Superior temporal gyrus (tissue), 1 donor: ENCODE measurements around the gene BBOX1.
"Not testable (repeated sequence)": the region's sequence is repeated elsewhere in the genome, so short reads cannot be mapped to it uniquely, and the experiment has no call there.

ENCODE experiments used
- DNase-seq: peaks from one replicate; pipeline ENCODE4 v3.0.0-alpha.2; 2016; ENCODE audit errors: extremely low spot score

Gene BBOX1

GRCh38 chr11:27124514-27125264, 84.1 kb downstream of the BBOX1 start:
- no peak for DNase-seq

GRCh38 chr11:27129686-27130085, 89.1 kb downstream of the BBOX1 start:
- no peak for DNase-seq

- no peak for DNase-seq
Measured at GRCh38 chr11:27130806-27131205, 90.2 kb downstream of the BBOX1 start.

DNA sequence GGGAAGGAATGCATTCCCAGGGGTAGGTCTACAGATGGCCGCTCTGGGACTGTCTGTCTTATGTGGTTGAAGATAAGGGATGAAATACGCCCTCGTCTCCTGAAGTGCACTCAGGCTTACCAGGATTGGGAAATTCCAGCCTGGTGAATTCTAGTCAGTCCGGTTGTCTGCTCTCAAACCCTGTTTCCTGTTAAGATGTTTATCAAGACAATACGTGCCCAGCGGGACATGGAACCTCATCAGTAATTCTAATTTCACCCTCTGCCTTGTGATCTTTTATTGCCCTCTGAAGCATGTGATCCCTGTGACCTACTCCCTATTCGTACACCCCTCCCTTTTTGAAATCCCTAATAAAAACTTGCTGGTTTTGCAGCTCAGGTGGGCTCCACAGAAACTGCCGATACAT, 95.3 kb downstream of the BBOX1 start:
- not testable (repeated sequence) for DNase-seq

DNA sequence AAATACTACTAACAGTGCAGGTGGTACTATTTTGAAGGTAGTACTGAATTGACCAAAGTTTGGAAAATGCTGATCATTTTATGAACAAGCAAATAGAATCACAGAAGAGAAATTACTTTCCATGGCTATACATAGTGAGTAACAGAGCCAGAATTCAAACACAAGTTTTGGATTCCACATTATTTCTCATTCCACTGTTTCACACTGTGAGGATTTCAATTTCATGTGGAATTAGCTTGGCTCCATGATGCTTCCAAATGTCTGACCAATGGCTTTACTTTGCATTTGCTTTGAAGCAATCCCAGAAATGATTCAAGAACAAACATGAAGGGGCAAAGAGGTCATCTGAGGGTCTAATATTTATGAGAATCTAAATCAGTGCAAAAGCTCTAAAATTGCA, 98.1 kb downstream of the BBOX1 start:
- DNase-seq, result no peak

DNA sequence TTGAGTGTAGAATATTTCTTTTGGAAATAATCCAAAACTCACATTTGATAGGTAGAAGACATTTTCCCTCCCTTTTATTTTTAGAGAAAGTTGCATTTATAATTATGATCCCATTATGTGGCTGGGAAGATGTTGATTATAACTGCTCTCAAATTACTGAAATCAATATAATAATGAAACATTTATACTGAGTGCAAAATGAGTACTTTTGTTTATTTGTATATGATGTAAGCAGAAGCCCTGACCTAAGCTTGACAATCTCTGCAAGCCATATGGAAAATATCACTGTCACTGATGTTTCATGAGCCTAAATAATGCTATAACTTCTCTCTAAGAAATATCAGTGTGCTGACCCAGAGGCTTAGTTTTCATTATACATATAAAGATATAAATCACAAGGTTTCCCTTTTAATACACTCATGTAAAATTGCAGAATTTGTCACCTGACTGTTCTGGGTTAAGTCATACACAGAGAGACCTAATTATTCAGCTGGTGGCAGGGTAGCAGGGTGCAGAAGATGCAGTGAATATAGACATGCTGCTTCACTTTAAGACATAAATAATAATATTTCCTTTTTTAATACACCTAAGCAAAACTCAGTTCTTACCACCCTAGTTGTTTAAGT, 99.2 kb downstream of the BBOX1 start:
- DNase-seq, result no peak

DNA sequence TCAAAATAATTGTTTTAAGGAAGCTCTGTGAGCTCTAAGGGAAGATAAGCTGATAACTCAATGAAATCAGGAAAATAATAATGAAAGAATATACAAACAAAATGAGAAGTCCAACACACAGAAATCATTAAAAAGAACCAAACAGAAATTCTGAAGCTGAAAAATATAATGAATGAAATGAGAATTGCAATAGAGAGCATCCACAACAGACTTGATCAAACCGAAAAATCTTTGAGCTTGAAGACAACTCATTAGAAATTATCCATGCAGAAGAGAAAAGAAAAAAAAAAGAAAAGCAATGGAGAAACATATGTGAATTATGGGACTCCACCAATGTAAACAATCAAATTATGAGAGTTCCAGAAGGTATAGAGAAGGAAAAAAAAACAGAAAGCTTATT, 101.0 kb downstream of the BBOX1 start:
- DNase-seq, result no peak

- no peak for DNase-seq
Measured at GRCh38 chr11:27147916-27148315, 107.3 kb downstream of the BBOX1 start.

DNA sequence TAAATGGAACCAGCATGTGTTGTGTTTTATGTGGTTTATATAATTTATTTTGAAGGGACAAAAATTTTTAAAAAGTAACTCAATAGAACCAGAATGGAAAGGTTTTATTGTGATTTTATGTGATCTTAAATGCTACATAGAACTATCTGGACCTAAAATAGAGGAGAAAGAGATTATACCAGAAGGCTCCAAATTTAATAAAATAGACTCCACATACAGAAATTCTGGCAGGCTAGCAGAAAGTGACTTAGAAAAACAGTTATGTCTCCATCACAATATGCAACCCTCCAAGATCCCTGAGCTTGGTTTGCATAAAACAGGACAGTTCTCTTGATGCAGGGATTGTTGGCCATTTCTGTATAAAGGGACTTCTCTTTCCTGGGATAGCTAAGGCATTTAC, 107.9 kb downstream of the BBOX1 start:
- DNase-seq, result no peak

DNA sequence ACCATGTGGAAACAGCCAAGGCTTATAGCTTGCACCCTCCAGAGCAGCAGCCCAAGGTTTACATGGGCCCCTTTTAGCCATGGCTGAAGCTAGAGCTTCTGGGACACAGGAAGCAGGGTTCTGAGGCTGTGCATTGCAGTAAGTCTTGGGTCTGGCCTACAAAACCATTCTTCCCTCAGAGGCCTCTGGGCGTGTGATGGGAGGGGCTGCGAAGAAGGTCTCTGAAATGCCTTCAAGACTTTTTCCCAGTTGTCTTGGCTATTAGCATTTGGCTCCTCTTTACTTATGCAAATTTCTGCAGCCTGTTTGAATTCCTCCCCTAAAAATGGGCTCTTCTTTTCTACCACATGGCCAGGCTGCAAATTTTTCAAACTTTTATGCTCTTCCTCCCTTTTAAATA, 109.5 kb downstream of the BBOX1 start:
- no peak for DNase-seq

DNA sequence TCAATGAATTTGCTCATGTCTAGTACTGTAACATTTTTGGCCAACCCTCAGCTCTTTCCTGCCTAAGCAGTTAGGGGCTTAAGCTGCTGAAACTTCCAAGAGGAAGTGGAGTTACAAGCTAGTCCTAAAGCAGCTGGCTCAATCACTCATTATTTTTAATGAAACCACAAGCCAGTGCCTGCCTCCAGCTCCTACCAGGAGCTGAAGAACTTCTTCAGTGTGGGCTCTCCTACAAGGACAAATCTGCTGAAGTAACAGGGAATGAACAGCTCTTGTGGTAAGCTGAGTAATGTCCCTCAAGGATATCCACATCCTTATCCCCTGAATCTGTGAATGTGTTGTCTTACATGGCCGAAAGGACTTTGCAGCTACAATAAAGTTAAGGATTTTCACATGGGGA, 112.5 kb downstream of the BBOX1 start:
- DNase-seq, result no peak

DNA sequence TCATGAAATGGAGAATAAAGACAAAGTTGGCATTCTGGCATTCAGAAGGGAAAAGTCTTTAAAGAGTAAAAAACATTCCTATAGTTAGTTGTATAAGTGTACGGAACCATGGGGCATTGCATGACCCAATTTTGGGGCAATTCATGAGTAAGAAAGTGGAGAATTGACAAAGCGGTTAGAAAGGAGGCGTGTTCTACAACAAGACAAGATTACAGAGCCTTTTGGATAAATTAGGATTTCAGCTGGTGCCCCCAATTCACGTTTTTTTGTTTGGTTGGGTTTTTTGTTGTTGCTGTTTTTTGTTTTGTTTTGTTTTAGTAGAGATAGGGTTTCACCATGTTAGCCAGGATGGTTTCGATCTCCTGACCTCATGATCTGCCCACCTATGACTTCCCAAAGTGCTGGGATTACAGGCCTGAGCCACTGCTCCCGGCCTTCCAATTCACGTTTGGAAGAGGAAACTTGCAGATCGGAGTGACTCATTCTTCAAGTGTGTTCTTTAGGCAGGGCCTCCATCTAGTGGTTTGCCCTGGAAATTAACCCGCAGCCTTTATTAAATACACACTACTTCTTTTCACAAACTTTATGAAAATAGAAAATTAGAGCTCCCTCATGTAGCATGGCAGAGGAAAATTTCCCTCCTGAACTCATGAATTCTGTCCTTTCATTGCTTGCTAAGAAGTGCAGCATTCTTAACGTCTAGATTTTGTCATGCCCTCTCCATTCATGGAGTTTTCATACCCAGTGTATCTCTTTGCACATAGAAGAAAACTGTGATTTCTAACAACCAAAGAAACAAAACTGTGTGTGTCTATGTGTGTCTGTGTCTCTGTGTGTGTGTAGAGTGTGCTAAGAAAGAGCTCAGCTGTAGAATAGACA, 118.1 kb downstream of the BBOX1 start:
- DNase-seq, result peak; percentile 90

DNA sequence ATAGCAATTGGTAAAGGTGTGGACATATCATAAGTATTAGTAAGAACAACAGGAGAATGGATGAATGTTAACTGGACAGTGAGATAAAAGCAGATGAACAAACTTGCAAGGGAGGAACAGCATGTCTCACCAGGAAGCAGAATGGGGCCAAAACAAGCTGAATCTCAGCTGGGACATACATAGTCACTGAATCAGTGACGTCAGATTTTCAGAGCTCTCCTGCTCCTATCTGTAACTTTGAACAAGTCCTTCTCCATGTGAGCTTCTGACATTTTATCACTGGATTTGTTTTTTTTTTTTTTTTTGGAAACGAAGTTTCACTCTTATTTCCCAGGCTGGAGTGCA, 118.7 kb downstream of the BBOX1 start:
- no peak for DNase-seq

- no peak for DNase-seq
Measured at GRCh38 chr11:27161071-27161470, 120.5 kb downstream of the BBOX1 start.

DNA sequence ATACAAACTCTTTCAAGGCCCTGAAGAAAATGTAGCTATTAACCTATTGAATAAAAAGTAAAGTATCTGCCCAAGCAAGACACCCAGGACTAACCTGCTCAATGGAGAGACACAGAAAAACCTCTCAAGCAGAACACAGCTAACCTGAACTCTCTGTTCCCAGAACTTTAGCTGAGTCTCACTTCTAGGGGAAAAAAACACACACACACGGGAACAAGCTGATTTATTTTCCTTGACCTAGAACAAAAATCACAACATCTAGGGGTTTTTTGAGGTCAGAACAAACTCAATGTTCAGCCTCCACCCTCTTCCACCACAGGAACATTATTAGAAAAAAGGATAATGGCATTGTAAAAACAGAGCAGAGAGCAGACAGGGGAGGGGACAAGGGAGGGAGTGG, 121.6 kb downstream of the BBOX1 start:
- DNase-seq, result no peak

GRCh38 chr11:27166130-27166529, 125.5 kb downstream of the BBOX1 start:
- DNase-seq, result no peak

GRCh38 chr11:27171376-27171958, 130.9 kb downstream of the BBOX1 start:
- no peak for DNase-seq

DNA sequence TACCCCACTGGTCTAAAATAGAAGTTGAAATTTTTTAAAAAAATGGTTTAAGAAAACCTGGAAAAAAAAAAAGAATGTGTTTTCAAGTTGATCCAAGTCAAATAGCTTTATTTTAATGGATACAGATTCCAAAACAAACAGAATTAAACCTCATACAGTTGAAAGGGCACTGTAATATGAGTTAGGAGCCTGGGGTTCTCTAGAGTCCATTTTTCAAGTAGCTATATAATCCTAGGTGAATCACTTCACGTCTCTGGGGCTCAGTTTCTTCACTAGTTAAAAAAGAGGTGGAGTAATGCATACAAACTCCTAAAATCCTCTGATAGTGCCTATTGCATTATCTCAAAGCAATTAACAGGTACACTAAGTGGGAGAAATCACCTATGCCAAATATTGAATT, 132.9 kb downstream of the BBOX1 start:
- DNase-seq, result no peak

GRCh38 chr11:27174021-27174420, 133.4 kb downstream of the BBOX1 start:
- DNase-seq, result no peak

DNA sequence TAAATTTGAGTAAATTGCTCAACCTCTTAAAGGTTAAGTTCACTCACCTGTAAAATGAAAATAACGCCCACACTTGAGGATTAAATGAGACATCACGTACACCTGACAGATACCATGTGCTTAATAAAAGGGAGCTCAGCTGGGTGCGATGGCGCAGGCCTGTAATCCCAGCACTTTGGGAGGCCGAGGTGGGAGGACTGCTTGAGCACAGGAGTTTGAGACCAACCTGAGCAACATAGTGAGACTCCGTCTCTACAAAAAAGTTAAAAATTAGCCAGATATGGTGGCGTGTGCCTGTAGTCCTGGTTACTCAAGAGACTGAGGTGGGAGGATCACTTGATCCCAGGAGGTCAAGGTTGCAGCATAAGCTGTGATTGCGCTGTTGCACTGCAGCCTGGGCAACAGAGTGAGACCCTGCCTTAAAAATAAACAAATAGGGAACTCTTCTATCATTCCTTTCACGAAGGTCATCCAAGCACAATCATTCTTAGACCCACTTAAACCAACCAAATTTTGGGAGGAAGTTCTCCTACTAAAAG, 134.1 kb downstream of the BBOX1 start:
- no peak for DNase-seq

DNA sequence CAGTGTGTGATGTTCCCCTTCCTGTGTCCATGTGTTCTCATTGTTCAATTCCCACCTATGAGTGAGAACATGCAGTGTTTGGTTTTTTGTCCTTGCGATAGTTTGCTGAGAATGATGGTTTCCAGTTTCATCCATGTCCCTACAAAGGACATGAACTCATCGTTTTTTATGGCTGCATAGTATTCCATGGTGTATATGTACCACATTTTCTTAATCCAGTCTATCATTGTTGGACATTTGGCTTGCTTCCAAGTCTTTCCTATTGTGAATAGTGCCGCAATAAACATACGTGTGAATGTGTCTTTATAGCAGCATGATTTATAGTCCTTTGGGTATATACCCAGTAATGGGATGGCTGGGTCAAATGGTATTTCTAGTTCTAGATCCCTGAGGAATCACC, 134.9 kb downstream of the BBOX1 start:
- DNase-seq, result not testable (repeated sequence)
